HepG2 (cell line): ENCODE results near the gene TRIAP1. TPM values are rescaled to one million over a fixed set of nuclear protein-coding genes. Genes with fewer than 3 reads are reported as not detected.

Experiments used
- ATAC-seq: fragments of 200-7000 bp; cut with Tn5 transposase; 3 replicates; pipeline ENCODE4 v1.9.1; 2020; ENCODE audit warnings: mild to moderate bottlenecking, moderate library complexity
- BruUV-seq: library from RNA; stranded (reverse); fragments of 400-500 nt; replicated peaks from 2 replicates; lab custom pipeline; 2021; lab: Mats Ljungman, UMichigan
- CTCF ChIA-PET: fragments of 300-600 bp; formaldehyde crosslinking; extraction: SDS; loops from one replicate; lab custom pipeline; 2021; ENCODE audit warnings: low total read pairs, inconsistent platforms, low intra/inter-chr PET ratio; lab: Yijun Ruan, JAX
- POLR2A ChIA-PET: fragments of 350-600 bp; sonication (Branson Sonifier 250); formaldehyde crosslinking; loops from one replicate; lab custom pipeline; 2020; ENCODE audit warnings: antibody characterized with exemption, inconsistent platforms; lab: Yijun Ruan, JAX
- DNase-seq: peaks from one replicate; pipeline ENCODE4 v3.0.0-alpha.2; 2015; ENCODE audit warnings: low spot score
- FAIRE-seq: peaks from 3 replicates; lab custom pipeline; 2011; peaks lifted over from hg19 to GRCh38; lab: Jason Lieb, UNC
- H2AFZ ChIP-seq: one replicate; pipeline ENCODE4 v1.6.1; 2011; ENCODE audit warnings: low read length, inconsistent platforms
- H3K27ac ChIP-seq: fragments of 300-600 bp; 3 replicates; pipeline ENCODE4 v1.8.0; 2011; ENCODE audit warnings: mixed run types, mild to moderate bottlenecking, mixed read lengths, low read length, inconsistent platforms; ENCODE audit not compliant: insufficient read depth; ENCODE audit errors: extremely low read length
- H3K27me3 ChIP-seq, 2 experiments: fragments of 200-600 bp in 1 of 2; 2 replicates in 1 of 2; 3 replicates in 1 of 2; pipeline versions ENCODE4 v1.6.0 to v1.8.0; 2011; ENCODE audit warnings: low read length in 2 of 2, mild to moderate bottlenecking in 2 of 2, moderate library complexity in 2 of 2, inconsistent platforms in 1 of 2; ENCODE audit not compliant: insufficient read depth in 2 of 2, control insufficient read depth in 1 of 2
- H3K36me3 ChIP-seq, 2 experiments: fragments of 200-600 bp in 1 of 2; replicated peaks in 1 of 2; 2 replicates in 1 of 2; 3 replicates in 1 of 2; pipeline versions ENCODE4 v1.5.1 to v1.8.0; 2011; ENCODE audit warnings: low read length in 2 of 2, inconsistent platforms in 1 of 2; ENCODE audit not compliant: insufficient read depth in 2 of 2, control insufficient read depth in 1 of 2
- H3K4me1 ChIP-seq: 2 replicates; pipeline ENCODE4 v1.5.1; 2012; ENCODE audit warnings: low read length, inconsistent platforms; ENCODE audit not compliant: insufficient read depth
- H3K4me2 ChIP-seq: 2 replicates; pipeline ENCODE4 v1.6.0; 2011; ENCODE audit warnings: low read depth, low read length, inconsistent platforms
- H3K4me3 ChIP-seq, 3 experiments: fragments of 200-600 bp in 1 of 3; sonication (generic), shearing (Covaris generic) in 1 of 3; replicated peaks in 1 of 3; 2 replicates each; pipeline ENCODE4 v1.5.1; 2011 to 2016; ENCODE audit warnings: low read length in 3 of 3, inconsistent platforms in 2 of 3, low read depth in 2 of 3, mild to moderate bottlenecking in 2 of 3, control low read depth in 1 of 3, mixed read lengths in 1 of 3; ENCODE audit not compliant: insufficient read depth in 1 of 3
- H3K79me2 ChIP-seq: one replicate; pipeline ENCODE4 v1.6.1; 2011; ENCODE audit warnings: low read length, inconsistent platforms; ENCODE audit not compliant: insufficient read depth
- H3K9ac ChIP-seq: 2 replicates; pipeline ENCODE4 v1.6.0; 2011; ENCODE audit warnings: mild to moderate bottlenecking, low read depth, low read length, inconsistent platforms; ENCODE audit not compliant: insufficient read depth
- H3K9me3 ChIP-seq: 2 replicates; pipeline ENCODE4 v1.5.1; 2012; ENCODE audit warnings: mild to moderate bottlenecking, low read length
- H4K20me1 ChIP-seq: 2 replicates; pipeline ENCODE4 v1.6.0; 2011; ENCODE audit warnings: inconsistent platforms, mild to moderate bottlenecking, low read length, moderate library complexity; ENCODE audit not compliant: insufficient read depth
- CCDC6 ChIP-seq: sonication (generic); formaldehyde crosslinking; IDR thresholded peaks from 2 replicates; pipeline ENCODE4 v1.8.1; 2022; ENCODE audit warnings: mild to moderate bottlenecking, missing genetic modification reagents, moderate library complexity
- FOXK1 ChIP-seq: sonication (generic); formaldehyde crosslinking; IDR thresholded peaks from 2 replicates; pipeline ENCODE4 v1.4.0; 2020; ENCODE audit warnings: low read depth, missing genetic modification reagents, borderline replicate concordance
- IRX3 ChIP-seq: sonication (generic); formaldehyde crosslinking; IDR thresholded peaks from 2 replicates; pipeline ENCODE4 v1.8.1; 2023; ENCODE audit warnings: mild to moderate bottlenecking, low read depth, missing genetic modification reagents, borderline replicate concordance
- MTA1 ChIP-seq: sonication (generic); formaldehyde crosslinking; IDR thresholded peaks from 2 replicates; pipeline ENCODE4 v1.4.0; 2020; ENCODE audit warnings: missing genetic modification reagents, mild to moderate bottlenecking, borderline replicate concordance
- NFE2L2 ChIP-seq: fragments of 150-350 bp; IDR thresholded peaks from 2 replicates; pipeline ENCODE4 v1.6.1; 2014; ENCODE audit warnings: low read length
- NR3C1 ChIP-seq: sonication (generic); formaldehyde crosslinking; IDR thresholded peaks from 2 replicates; pipeline ENCODE4 v1.4.0; 2020; ENCODE audit warnings: missing genetic modification reagents
- PLRG1 ChIP-seq: fragments of 450-650 bp; conservative IDR thresholded peaks from 2 replicates; pipeline ENCODE4 v1.6.1; 2016
- POLR2A ChIP-seq, 2 experiments: IDR thresholded peaks; 2 replicates each; pipeline ENCODE4 v1.6.1; 2011; ENCODE audit warnings: low read depth in 2 of 2, low read length in 2 of 2, mild to moderate bottlenecking in 1 of 2, moderate library complexity in 1 of 2; ENCODE audit not compliant: insufficient read depth in 1 of 2
- POLR2G ChIP-seq: fragments of 200-400 bp; formaldehyde crosslinking; IDR thresholded peaks from 2 replicates; pipeline ENCODE4 v1.6.1; 2018; ENCODE audit warnings: mild to moderate bottlenecking, low read depth, low read length, moderate library complexity
- SRSF4 ChIP-seq: fragments of 200-400 bp; formaldehyde crosslinking; IDR thresholded peaks from one replicate; pipeline ENCODE4 v1.6.1; 2018; ENCODE audit warnings: mild to moderate bottlenecking, low read depth, low read length, moderate library complexity; ENCODE audit not compliant: poor library complexity, severe bottlenecking
- TAF15 ChIP-seq: fragments of 200-400 bp; formaldehyde crosslinking; IDR thresholded peaks from one replicate; pipeline ENCODE4 v1.6.1; 2018; ENCODE audit warnings: mild to moderate bottlenecking, low read depth, low read length; ENCODE audit not compliant: poor library complexity, severe bottlenecking
- ZBTB42 ChIP-seq: sonication (generic); formaldehyde crosslinking; IDR thresholded peaks from 2 replicates; pipeline ENCODE4 v1.5.0; 2020; ENCODE audit warnings: mild to moderate bottlenecking, missing genetic modification reagents
- ZKSCAN8 ChIP-seq: IDR thresholded peaks from 2 replicates; pipeline ENCODE4 v1.6.1; 2016; ENCODE audit warnings: borderline replicate concordance, missing genetic modification reagents, missing compliant biosample characterization
- ZNF44 ChIP-seq: sonication (generic); formaldehyde crosslinking; IDR thresholded peaks from 2 replicates; pipeline ENCODE4 v1.5.1; 2020; ENCODE audit warnings: mild to moderate bottlenecking, missing genetic modification reagents
- ZNF550 ChIP-seq: sonication (generic); formaldehyde crosslinking; IDR thresholded peaks from 2 replicates; pipeline ENCODE4 v1.4.0; 2020; ENCODE audit warnings: mild to moderate bottlenecking, missing genetic modification reagents, borderline replicate concordance
- ZNF652 ChIP-seq: IDR thresholded peaks from 2 replicates; pipeline ENCODE4 v1.6.1; 2016; ENCODE audit warnings: low read depth, borderline replicate concordance
- ZNF720 ChIP-seq: sonication (generic); formaldehyde crosslinking; IDR thresholded peaks from 2 replicates; pipeline ENCODE4 v1.4.0; 2020; ENCODE audit warnings: missing genetic modification reagents
- ZSCAN20 ChIP-seq: sonication (generic); formaldehyde crosslinking; IDR thresholded peaks from 2 replicates; pipeline ENCODE4 v1.4.0; 2020; ENCODE audit warnings: missing genetic modification reagents, mild to moderate bottlenecking, borderline replicate concordance
- ZSCAN22 ChIP-seq: sonication (generic); formaldehyde crosslinking; IDR thresholded peaks from 2 replicates; pipeline ENCODE4 v1.4.0; 2020; ENCODE audit warnings: mild to moderate bottlenecking, missing genetic modification reagents
- WGBS: methylation state at CpG from one replicate; pipeline ENCODE4 v1.1.6; 2017; ENCODE audit warnings: low lambda C conversion rate; 5-methylcytosine and 5-hydroxymethylcytosine counted together
- in situ Hi-C: cut with HindIII; loops from 2 replicates; pipeline ENCODE4 v1.10.0; 2017; ENCODE audit warnings: low pct_unique_long_range_greater_than_20kb; ENCODE audit not compliant: extremely low pct_ligation_motif_present
- intact Hi-C: fragments of 100-400 bp; cut with micrococcal nuclease; formaldehyde crosslinking; loops from one replicate; pipeline ENCODE4 v1.10.0; 2022; ENCODE audit not compliant: unreplicated experiment
- polyA plus RNA-seq, 8 experiments: library from polyadenylated mRNA; depleted of rRNA in 3 of 8; stranded (reverse) in 7 of 8; unstranded in 1 of 8; fragments of >200 nt; fragmentation: Illumina TruSeq in 4 of 8; extraction: Trizol in 4 of 8; gene quantifications; 2 replicates each; pipeline versions ENCODE4 v1.2.1 to v1.2.3, GENCODE V29; 2011 to 2016; ENCODE audit warnings: low read depth in 4 of 8, missing spikeins in 1 of 8, mixed read lengths in 1 of 8; ENCODE audit not compliant: insufficient read depth in 1 of 8
- total RNA-seq, 5 experiments: library from RNA; depleted of rRNA; stranded (reverse); fragments of >200 nt; fragmentation: Illumina TruSeq; extraction: Trizol; gene quantifications; 2 replicates each; pipeline ENCODE4 v1.2.3, GENCODE V29; 2016; ENCODE audit warnings: low read depth in 1 of 5
- TF ChIP-seq, protein P1 (sequence below): sonication (generic); formaldehyde crosslinking; IDR thresholded peaks from 2 replicates; pipeline ENCODE4 v1.8.1; 2023; ENCODE audit warnings: mild to moderate bottlenecking, inconsistent platforms, moderate library complexity, missing genetic modification reagents, borderline replicate concordance
- TF ChIP-seq, protein P2 (sequence below): sonication (generic); formaldehyde crosslinking; IDR thresholded peaks from 2 replicates; pipeline ENCODE4 v1.4.0; 2020; ENCODE audit warnings: missing genetic modification reagents, mild to moderate bottlenecking, borderline replicate concordance
- TF ChIP-seq, protein P3 (sequence below): sonication (generic); formaldehyde crosslinking; IDR thresholded peaks from 2 replicates; pipeline ENCODE4 v1.5.0; 2020; ENCODE audit warnings: missing genetic modification reagents

Gene TRIAP1
- total and polyA plus RNA-seq, 2 of the 13 experiments (the other 11 are each of a cell fraction or from before 2014, with no cell fraction given): 55.0 to 117 TPM

GRCh38 chr12:120457133-120457532, 10.9 kb upstream of the TRIAP1 start:
- Histone ChIP-seq H3K36me3 (peaks cover 21 to 63% of the 10 kb centered on the region in 2 experiments), H3K27ac (no peak overlapping the region), H3K4me3 (no peak overlapping the region), H4K20me1 (0 out of 2 replicates have a peak, but pooled peaks cover 9% of the 10 kb centered on the region), H3K4me1 (no peaks in the 10 kb centered on the region), H3K4me2 (no peak overlapping the region), H3K79me2 (no peaks in the 10 kb centered on the region), H3K27me3 (no peaks in the 10 kb centered on the region), H2AFZ (no peak overlapping the region), H3K9me3 (no peaks in the 10 kb centered on the region), H3K9ac (no peak overlapping the region)
- ChIA-PET CTCF (no interaction called here), POLR2A (interaction anchor here (1.2 kb wide), 1 partner anchor 10 kb away, joined by 6 read pairs; no protein-coding TSS in a partner anchor)
- intact Hi-C loops (loop anchor here (5.0 kb wide), 1 partner anchor 75 kb away; the partner anchor contains the start of gene RNF10), in situ Hi-C loops (no loop called here)
- BruUV-seq: no TSS peak
- ATAC-seq (peak; percentile 63), FAIRE-seq (no peak), DNase-seq (peak; percentile 24)
- 95% methylated on average over 6 of the region's 6 CpGs for WGBS
- TF ChIP-seq ZNF652 (no peak), TAF15 (no peak), ZNF720 (no peak), POLR2G (0 out of 2 replicates have a peak, but pooled peaks have one; percentile 52), FOXK1 (CRISPR knock-in tag) (no peak), ZNF550 (CRISPR knock-in tag) (no peak), MTA1 (no peak), ZNF44 (no peak), NFE2L2 (no peak), ZSCAN20 (CRISPR knock-in tag) (no peak), ZBTB42 (CRISPR knock-in tag) (no peak), PLRG1 (no peak), NR3C1 (CRISPR knock-in tag) (no peak), CCDC6 (CRISPR knock-in tag) (no peak), ZSCAN22 (CRISPR knock-in tag) (no peak), SRSF4 (no peak), ZKSCAN8 (0 out of 2 replicates have a peak, but pooled peaks have one; percentile 35), IRX3 (CRISPR knock-in tag) (no peak), POLR2A (IDR thresholded peaks at IDR 0.05; ENCODE audit: insufficient read depth in 1 of 2, low read depth in 2 of 2, low read length in 2 of 2) (0 out of 4 replicates have a peak, but pooled peaks of 1 of the 2 experiments have one; percentile 23)
- TF ChIP-seq, protein P1, sequence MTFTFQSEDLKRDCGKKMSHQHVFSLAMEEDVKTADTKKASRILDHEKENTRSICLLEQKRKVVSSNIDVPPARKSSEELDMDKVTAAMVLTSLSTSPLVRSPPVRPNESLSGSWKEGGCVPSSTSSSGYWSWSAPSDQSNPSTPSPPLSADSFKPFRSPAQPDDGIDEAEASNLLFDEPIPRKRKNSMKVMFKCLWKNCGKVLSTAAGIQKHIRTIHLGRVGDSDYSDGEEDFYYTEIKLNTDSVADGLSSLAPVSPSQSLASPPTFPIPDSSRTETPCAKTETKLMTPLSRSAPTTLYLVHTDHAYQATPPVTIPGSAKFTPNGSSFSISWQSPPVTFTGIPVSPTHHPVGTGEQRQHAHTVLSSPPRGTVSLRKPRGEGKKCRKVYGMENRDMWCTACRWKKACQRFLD (CRISPR knock-in tag): no peak
- TF ChIP-seq, protein P2, sequence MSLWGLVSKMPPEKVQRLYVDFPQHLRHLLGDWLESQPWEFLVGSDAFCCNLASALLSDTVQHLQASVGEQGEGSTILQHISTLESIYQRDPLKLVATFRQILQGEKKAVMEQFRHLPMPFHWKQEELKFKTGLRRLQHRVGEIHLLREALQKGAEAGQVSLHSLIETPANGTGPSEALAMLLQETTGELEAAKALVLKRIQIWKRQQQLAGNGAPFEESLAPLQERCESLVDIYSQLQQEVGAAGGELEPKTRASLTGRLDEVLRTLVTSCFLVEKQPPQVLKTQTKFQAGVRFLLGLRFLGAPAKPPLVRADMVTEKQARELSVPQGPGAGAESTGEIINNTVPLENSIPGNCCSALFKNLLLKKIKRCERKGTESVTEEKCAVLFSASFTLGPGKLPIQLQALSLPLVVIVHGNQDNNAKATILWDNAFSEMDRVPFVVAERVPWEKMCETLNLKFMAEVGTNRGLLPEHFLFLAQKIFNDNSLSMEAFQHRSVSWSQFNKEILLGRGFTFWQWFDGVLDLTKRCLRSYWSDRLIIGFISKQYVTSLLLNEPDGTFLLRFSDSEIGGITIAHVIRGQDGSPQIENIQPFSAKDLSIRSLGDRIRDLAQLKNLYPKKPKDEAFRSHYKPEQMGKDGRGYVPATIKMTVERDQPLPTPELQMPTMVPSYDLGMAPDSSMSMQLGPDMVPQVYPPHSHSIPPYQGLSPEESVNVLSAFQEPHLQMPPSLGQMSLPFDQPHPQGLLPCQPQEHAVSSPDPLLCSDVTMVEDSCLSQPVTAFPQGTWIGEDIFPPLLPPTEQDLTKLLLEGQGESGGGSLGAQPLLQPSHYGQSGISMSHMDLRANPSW (CRISPR knock-in tag): no peak
- TF ChIP-seq, protein P3, sequence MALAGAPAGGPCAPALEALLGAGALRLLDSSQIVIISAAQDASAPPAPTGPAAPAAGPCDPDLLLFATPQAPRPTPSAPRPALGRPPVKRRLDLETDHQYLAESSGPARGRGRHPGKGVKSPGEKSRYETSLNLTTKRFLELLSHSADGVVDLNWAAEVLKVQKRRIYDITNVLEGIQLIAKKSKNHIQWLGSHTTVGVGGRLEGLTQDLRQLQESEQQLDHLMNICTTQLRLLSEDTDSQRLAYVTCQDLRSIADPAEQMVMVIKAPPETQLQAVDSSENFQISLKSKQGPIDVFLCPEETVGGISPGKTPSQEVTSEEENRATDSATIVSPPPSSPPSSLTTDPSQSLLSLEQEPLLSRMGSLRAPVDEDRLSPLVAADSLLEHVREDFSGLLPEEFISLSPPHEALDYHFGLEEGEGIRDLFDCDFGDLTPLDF (CRISPR knock-in tag): no peak
